H9 (cell line): ENCODE data around the gene REEP1. TPM values are rescaled to one million over a fixed set of nuclear protein-coding genes. Genes with fewer than 3 reads are reported as not detected.

Experiments
- DNase-seq: peaks from one replicate; pipeline ENCODE4 v3.0.0-alpha.2; 2017
- H2AFZ ChIP-seq: one replicate; pipeline ENCODE4 v1.6.1; 2013; ENCODE audit warnings: mild to moderate bottlenecking, low read length, control low read depth, moderate library complexity
- H2AK5ac ChIP-seq: 2 replicates; pipeline ENCODE4 v1.6.1; 2013; ENCODE audit warnings: low read length, control low read depth, mixed read lengths; ENCODE audit not compliant: insufficient read length
- H2BK120ac ChIP-seq: one replicate; pipeline ENCODE4 v1.6.1; 2013; ENCODE audit warnings: low read depth, mild to moderate bottlenecking, low read length, control low read depth, inconsistent platforms; ENCODE audit not compliant: poor library complexity, severe bottlenecking
- H2BK12ac ChIP-seq: 2 replicates; pipeline ENCODE4 v1.6.1; 2013; ENCODE audit warnings: low read length, control low read depth, mixed read lengths, low read depth; ENCODE audit not compliant: insufficient read length
- H2BK15ac ChIP-seq: 2 replicates; pipeline ENCODE4 v1.6.1; 2013; ENCODE audit warnings: low read depth, low read length, control low read depth
- H2BK20ac ChIP-seq: one replicate; pipeline ENCODE4 v1.6.1; 2013; ENCODE audit warnings: low read depth, mild to moderate bottlenecking, low read length, control low read depth, inconsistent platforms; ENCODE audit not compliant: poor library complexity, severe bottlenecking
- H2BK5ac ChIP-seq: 2 replicates; pipeline ENCODE4 v1.6.1; 2013; ENCODE audit warnings: low read length, control low read depth, mixed read lengths; ENCODE audit not compliant: insufficient read length
- H3K14ac ChIP-seq: 2 replicates; pipeline ENCODE4 v1.6.1; 2013; ENCODE audit warnings: low read length, control low read depth; ENCODE audit not compliant: insufficient read depth
- H3K18ac ChIP-seq: 2 replicates; pipeline ENCODE4 v1.6.1; 2013; ENCODE audit warnings: low read depth, mild to moderate bottlenecking, mixed read lengths, low read length, control low read depth; ENCODE audit not compliant: insufficient read length
- H3K23ac ChIP-seq: 2 replicates; pipeline ENCODE4 v1.6.1; 2013; ENCODE audit warnings: low read length, control low read depth, mixed read lengths, low read depth; ENCODE audit not compliant: insufficient read length
- H3K23me2 ChIP-seq: 2 replicates; pipeline ENCODE4 v1.6.1; 2013; ENCODE audit warnings: low read depth, mild to moderate bottlenecking, mixed read lengths, low read length, control low read depth; ENCODE audit not compliant: insufficient read length, poor library complexity, severe bottlenecking
- H3K27ac ChIP-seq: 2 replicates; pipeline ENCODE4 v1.5.1; 2013; ENCODE audit warnings: low read length, control low read depth, mixed read lengths, low read depth; ENCODE audit not compliant: insufficient read length
- H3K27me3 ChIP-seq: 2 replicates; pipeline ENCODE4 v1.6.1; 2013; ENCODE audit warnings: low read length, control low read depth, inconsistent platforms; ENCODE audit not compliant: insufficient read depth
- H3K4ac ChIP-seq: 2 replicates; pipeline ENCODE4 v1.6.1; 2013; ENCODE audit warnings: low read depth, mild to moderate bottlenecking, control low read depth, inconsistent platforms, low read length, moderate library complexity
- H3K4me1 ChIP-seq: 2 replicates; pipeline ENCODE4 v1.6.1; 2013; ENCODE audit warnings: low read length, control low read depth, inconsistent platforms; ENCODE audit not compliant: insufficient read depth
- H3K4me2 ChIP-seq: 2 replicates; pipeline ENCODE4 v1.6.1; 2013; ENCODE audit warnings: low read length, control low read depth, mixed read lengths; ENCODE audit not compliant: insufficient read length, insufficient read depth
- H3K56ac ChIP-seq: 2 replicates; pipeline ENCODE4 v1.6.1; 2013; ENCODE audit warnings: low read depth, mild to moderate bottlenecking, mixed read lengths, low read length, control low read depth; ENCODE audit not compliant: insufficient read length
- H3K79me1 ChIP-seq: 2 replicates; pipeline ENCODE4 v1.6.1; 2013; ENCODE audit warnings: low read depth, mild to moderate bottlenecking, moderate library complexity, low read length, control low read depth, inconsistent platforms; ENCODE audit not compliant: insufficient read depth, poor library complexity, severe bottlenecking
- H3K79me2 ChIP-seq: 2 replicates; pipeline ENCODE4 v1.6.1; 2013; ENCODE audit warnings: low read length, control low read depth, inconsistent platforms; ENCODE audit not compliant: insufficient read depth
- H3K9ac ChIP-seq: 2 replicates; pipeline ENCODE4 v1.6.1; 2013; ENCODE audit warnings: low read length, control low read depth, mixed read lengths; ENCODE audit not compliant: insufficient read length; ENCODE audit errors: extremely low read depth
- H3K9me3 ChIP-seq: one replicate; pipeline ENCODE4 v1.6.1; 2013; ENCODE audit warnings: low read depth, low read length, inconsistent platforms; ENCODE audit not compliant: control insufficient read depth
- H3T11ph ChIP-seq: one replicate; pipeline ENCODE4 v1.6.1; 2013; ENCODE audit warnings: mild to moderate bottlenecking, low read length, control low read depth, inconsistent platforms
- H4K20me1 ChIP-seq: one replicate; pipeline ENCODE4 v1.6.1; 2013; ENCODE audit not compliant: control insufficient read depth, insufficient read length, insufficient read depth
- H4K5ac ChIP-seq: 2 replicates; pipeline ENCODE4 v1.6.1; 2013; ENCODE audit warnings: low read depth, mild to moderate bottlenecking, mixed read lengths, low read length, control low read depth; ENCODE audit not compliant: insufficient read length
- H4K8ac ChIP-seq: replicated peaks from 2 replicates; pipeline ENCODE4 v1.6.1; 2013; ENCODE audit warnings: low read length, control low read depth, mixed read lengths, low read depth; ENCODE audit not compliant: insufficient read length
- H4K91ac ChIP-seq: 2 replicates; pipeline ENCODE4 v1.6.1; 2013; ENCODE audit warnings: low read depth, mild to moderate bottlenecking, moderate library complexity, mixed read lengths, low read length, control low read depth; ENCODE audit not compliant: insufficient read length
- H3K27ac Mint-ChIP-seq, 3 experiments: 2 replicates in 2 of 3; 3 replicates in 1 of 3; pipeline ENCODE4 v1.8.0; 2020 to 2021; ENCODE audit warnings: mixed read lengths in 3 of 3, mild to moderate bottlenecking in 1 of 3, moderate library complexity in 1 of 3
- H3K27me3 Mint-ChIP-seq: 2 replicates; pipeline ENCODE4 v1.8.0; 2021; ENCODE audit warnings: low read depth, mild to moderate bottlenecking, moderate library complexity, mixed read lengths
- H3K36me3 Mint-ChIP-seq, 3 experiments: 2 replicates in 2 of 3; 3 replicates in 1 of 3; pipeline ENCODE4 v1.8.0; 2020 to 2021; ENCODE audit warnings: low read depth in 3 of 3, mixed read lengths in 3 of 3; ENCODE audit not compliant: insufficient read depth in 1 of 3
- H3K4me1 Mint-ChIP-seq, 2 experiments: 2 replicates each; pipeline ENCODE4 v1.8.0; 2020; ENCODE audit warnings: mixed read lengths in 2 of 2
- H3K4me3 Mint-ChIP-seq, 2 experiments: 2 replicates in 1 of 2; 3 replicates in 1 of 2; pipeline ENCODE4 v1.8.0; 2020 to 2021; ENCODE audit warnings: mild to moderate bottlenecking in 2 of 2, mixed read lengths in 2 of 2, moderate library complexity in 1 of 2
- H3K9me3 Mint-ChIP-seq, 2 experiments: 2 replicates in 1 of 2; 3 replicates in 1 of 2; pipeline ENCODE4 v1.8.0; 2020; ENCODE audit warnings: mild to moderate bottlenecking in 2 of 2, mixed read lengths in 2 of 2, moderate library complexity in 1 of 2
- CTCF ChIP-seq: fragments of 200-600 bp; sonication (generic); conservative IDR thresholded peaks from 3 replicates; pipeline ENCODE4 v1.8.0; 2021; ENCODE audit warnings: antibody characterized with exemption, mild to moderate bottlenecking
- WGBS: extraction: QIAGEN DNeasy Blood & Tissue Kit; methylation state at CpG from one replicate; pipeline ENCODE4 v1.1.7; 2013; ENCODE audit warnings: missing lambda C conversion rate, low lambda C conversion rate, mixed read lengths; ENCODE audit not compliant: insufficient read length; ENCODE audit errors: extremely low coverage; 5-methylcytosine and 5-hydroxymethylcytosine counted together
- total RNA-seq: library from RNA; stranded (reverse); gene quantifications from 2 replicates; pipeline ENCODE4 v1.2.1, GENCODE V29; 2021

Gene REEP1
- total RNA-seq, 1 experiment from 2014 or later, result 1.3 TPM

- Histone ChIP-seq H2AK5ac (no peak overlapping the region), H3K27me3 (no peaks in the 10 kb centered on the region), H3K18ac (no peak overlapping the region), H3K23me2 (no peaks in the 10 kb centered on the region), H2BK12ac (no peak overlapping the region), H3K4me1 (no peaks in the 10 kb centered on the region), H4K8ac (no peak overlapping the region), H3K79me1 (no peaks in the 10 kb centered on the region), H2AFZ (no peak overlapping the region), H2BK20ac (no peak overlapping the region), H2BK15ac (no peak overlapping the region), H3K23ac (no peak overlapping the region), H2BK120ac (no peak overlapping the region), H3K79me2 (no peaks in the 10 kb centered on the region), H4K20me1 (no peaks in the 10 kb centered on the region), H3K27ac (no peak overlapping the region), H2BK5ac (no peak overlapping the region), H3K56ac (no peak overlapping the region), H3K4me2 (no peak overlapping the region), H3K9ac (no peak overlapping the region), H4K5ac (no peak overlapping the region), H3T11ph (no peak overlapping the region), H3K9me3 (no peaks in the 10 kb centered on the region), H3K14ac (no peak overlapping the region), H3K4ac (no peak overlapping the region), H4K91ac (no peak overlapping the region)
- Mint-ChIP-seq H3K4me1 (peaks cover 1% of the 10 kb centered on the region in 2 experiments; a peak in 2 of 4 replicates), H3K9me3 (no peaks in the 10 kb centered on the region), H3K27ac (no peak overlapping the region), H3K4me3 (no peak overlapping the region), H3K27me3 (peaks cover 7% of the 10 kb centered on the region; the same call in 1 of the 2 replicates), H3K36me3 (no peaks in the 10 kb centered on the region)
- no CpG with 5 or more reads among the region's 3 CpGs for WGBS
- no peak for DNase-seq
- no peak for TF ChIP-seq CTCF
Observed at GRCh38 chr2:86293612-86294011, 43.8 kb downstream of the REEP1 start.
